SK-N-MC (cell line): Measurements from ENCODE around the gene SAPCD2.

Source experiments
- EZH2 ChIP-seq: fragments of 200-600 bp; sonication (generic); IDR thresholded peaks from one replicate; pipeline ENCODE4 v1.6.1; 2017; ENCODE audit warnings: antibody characterized with exemption
- FOXP2 ChIP-seq: optimal IDR thresholded peaks from 2 replicates; pipeline ENCODE3; 2011; ENCODE audit warnings: mild to moderate bottlenecking, moderate library complexity; ENCODE audit not compliant: insufficient read depth; ENCODE audit errors: extremely low read length, control extremely low read depth
- POLR2AphosphoS5 ChIP-seq: IDR thresholded peaks from 2 replicates; pipeline ENCODE4 v1.6.1; 2012; ENCODE audit warnings: mild to moderate bottlenecking, low read depth, low read length, borderline replicate concordance

GRCh38 chr9:137018761-137019559 is 51.4 kb downstream of the SAPCD2 start:
- TF ChIP-seq POLR2AphosphoS5 (no peak), EZH2 (no peak), FOXP2 (no peak)
